Measurements from ENCODE around the gene MYO1D. TPM values are rescaled to one million over a fixed set of nuclear protein-coding genes. Genes with fewer than 3 reads are reported as not detected.

MYO1D gene
- total RNA-seq, 1 donor from 2014 or later: 48.8 TPM

- DNase-seq: peak; percentile 7
Observed at GRCh38 chr17:32854832-32855389, 22.0 kb downstream of the MYO1D start.

GRCh38 chr17:32854207-32854606 lies 22.7 kb downstream of the MYO1D start:
- DNase-seq: peak; percentile 73

- no peak for DNase-seq
Observed at GRCh38 chr17:32852811-32853210, 24.1 kb downstream of the MYO1D start.

- DNase-seq: no peak
Observed at GRCh38 chr17:32849879-32850278, 27.0 kb downstream of the MYO1D start.

- no peak for DNase-seq
Observed at GRCh38 chr17:32847977-32848376, 28.9 kb downstream of the MYO1D start.

GRCh38 chr17:32846143-32846542 lies 30.8 kb downstream of the MYO1D start:
- no peak for DNase-seq

- no peak for DNase-seq
Observed at GRCh38 chr17:32840241-32840640, 36.7 kb downstream of the MYO1D start.

- no peak for DNase-seq
Observed at GRCh38 chr17:32836527-32836926, 40.4 kb downstream of the MYO1D start.

- DNase-seq: no peak
Observed at GRCh38 chr17:32835291-32835761, 41.6 kb downstream of the MYO1D start.

- DNase-seq: no peak
Observed at GRCh38 chr17:32834104-32834503, 42.8 kb downstream of the MYO1D start.

GRCh38 chr17:32833526-32833925 lies 43.4 kb downstream of the MYO1D start:
- no peak for DNase-seq

GRCh38 chr17:32833076-32833475 lies 43.8 kb downstream of the MYO1D start:
- DNase-seq: no peak

- DNase-seq: no peak
Observed at GRCh38 chr17:32831627-32832243, 45.2 kb downstream of the MYO1D start.

- no peak for DNase-seq
Observed at GRCh38 chr17:32831223-32831622, 45.7 kb downstream of the MYO1D start.

GRCh38 chr17:32828822-32829221 lies 48.1 kb downstream of the MYO1D start:
- no peak for DNase-seq

- no peak for DNase-seq
Observed at GRCh38 chr17:32827227-32827626, 49.7 kb downstream of the MYO1D start.

- no peak for DNase-seq
Observed at GRCh38 chr17:32826076-32826475, 50.8 kb downstream of the MYO1D start.

- DNase-seq: no peak
Observed at GRCh38 chr17:32824334-32824733, 52.6 kb downstream of the MYO1D start.

- peak; percentile 43 for DNase-seq
Observed at GRCh38 chr17:32822996-32823395, 53.9 kb downstream of the MYO1D start.

GRCh38 chr17:32821987-32822934 lies 54.7 kb downstream of the MYO1D start:
- DNase-seq: peak; percentile 33

GRCh38 chr17:32820440-32820839 lies 56.5 kb downstream of the MYO1D start:
- no peak for DNase-seq

- DNase-seq: no peak
Observed at GRCh38 chr17:32819787-32820186, 57.1 kb downstream of the MYO1D start.

- peak; percentile 58 for DNase-seq
Observed at GRCh38 chr17:32819035-32819434, 57.9 kb downstream of the MYO1D start.

GRCh38 chr17:32815460-32815859 lies 61.5 kb downstream of the MYO1D start:
- no peak for DNase-seq
